GM12891 (cell line): Measurements from ENCODE around the gene MAN1A1.

Source experiments
- DNase-seq: peaks from one replicate; pipeline ENCODE4 v3.0.0; 2011; ENCODE audit warnings: low spot score; ENCODE audit not compliant: insufficient read length
- FAIRE-seq: peaks from 2 replicates; lab custom pipeline; 2011; peaks lifted over from hg19 to GRCh38; lab: Jason Lieb, UNC
- PAX5 ChIP-seq: IDR thresholded peaks from 2 replicates; pipeline ENCODE4 v1.6.1; 2011; ENCODE audit warnings: low read length, moderate library complexity, mild to moderate bottlenecking; ENCODE audit not compliant: insufficient read depth, severe bottlenecking
- POLR2A ChIP-seq: IDR thresholded peaks from 2 replicates; pipeline ENCODE4 v1.6.1; 2011; ENCODE audit warnings: low read depth, low read length, control low read depth
- POLR2AphosphoS5 ChIP-seq: IDR thresholded peaks from 2 replicates; pipeline ENCODE4 v1.6.1; 2011; ENCODE audit warnings: low read depth, low read length, control low read depth
- POU2F2 ChIP-seq: IDR thresholded peaks from 2 replicates; pipeline ENCODE4 v1.6.1; 2011; ENCODE audit warnings: low read depth, mild to moderate bottlenecking, control low read depth, low read length, moderate library complexity
- SPI1 ChIP-seq: IDR thresholded peaks from 2 replicates; pipeline ENCODE4 v1.6.1; 2011; ENCODE audit warnings: low read depth, low read length, control low read depth
- TAF1 ChIP-seq: IDR thresholded peaks from 2 replicates; pipeline ENCODE4 v1.6.1; 2011; ENCODE audit warnings: low read depth, low read length, control low read depth

The MAN1A1 gene

DNA sequence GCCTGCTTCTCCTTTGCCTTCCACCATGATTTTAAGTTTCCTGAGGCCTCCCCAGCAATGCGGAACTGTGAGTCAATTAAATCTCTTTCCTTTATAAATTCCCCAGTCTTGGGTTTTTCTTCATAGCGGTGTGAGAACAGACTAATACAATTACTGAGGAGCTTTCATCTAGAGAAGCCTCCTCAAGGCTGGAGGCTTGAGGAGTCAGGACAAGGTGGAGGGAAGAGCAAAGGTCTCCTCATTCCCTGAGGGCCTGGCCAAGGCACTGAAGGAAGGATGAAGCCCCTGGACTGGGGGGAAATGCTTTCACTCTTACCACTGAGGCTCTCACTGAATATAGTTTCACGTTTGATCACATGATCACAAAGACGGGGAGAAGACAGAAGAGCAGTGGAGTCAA, 118.2 kb downstream of the MAN1A1 start:
- no peak for FAIRE-seq
- DNase-seq: no peak
- TF ChIP-seq POLR2A: no peak
- TF ChIP-seq SPI1: no peak
- no peak for TF ChIP-seq POLR2AphosphoS5
- TF ChIP-seq PAX5: no peak
- no peak for TF ChIP-seq POU2F2
- TF ChIP-seq TAF1: no peak

DNA sequence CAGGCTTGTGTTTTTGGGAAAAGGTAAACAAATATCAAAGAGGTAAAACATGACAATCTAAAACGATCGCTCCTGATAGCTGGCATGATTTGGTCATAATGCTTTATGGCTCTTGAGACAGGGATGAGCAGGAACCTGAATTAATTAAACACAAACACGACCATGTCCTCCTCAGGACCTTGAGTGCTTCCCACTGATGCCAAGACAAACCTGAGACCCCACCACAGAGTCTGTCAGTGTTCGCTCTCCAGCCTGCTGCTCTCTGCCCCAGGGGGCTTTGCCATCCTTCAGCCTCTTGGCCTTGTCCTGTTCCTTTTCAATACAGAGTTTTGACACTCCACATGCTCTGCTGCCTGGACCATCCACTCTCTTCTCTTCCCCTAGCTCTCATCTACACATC, 119.4 kb downstream of the MAN1A1 start:
- TF ChIP-seq POLR2A (no peak), POU2F2 (no peak), POLR2AphosphoS5 (no peak), TAF1 (no peak), SPI1 (no peak), PAX5 (no peak)
- FAIRE-seq: no peak
- DNase-seq: no peak

DNA sequence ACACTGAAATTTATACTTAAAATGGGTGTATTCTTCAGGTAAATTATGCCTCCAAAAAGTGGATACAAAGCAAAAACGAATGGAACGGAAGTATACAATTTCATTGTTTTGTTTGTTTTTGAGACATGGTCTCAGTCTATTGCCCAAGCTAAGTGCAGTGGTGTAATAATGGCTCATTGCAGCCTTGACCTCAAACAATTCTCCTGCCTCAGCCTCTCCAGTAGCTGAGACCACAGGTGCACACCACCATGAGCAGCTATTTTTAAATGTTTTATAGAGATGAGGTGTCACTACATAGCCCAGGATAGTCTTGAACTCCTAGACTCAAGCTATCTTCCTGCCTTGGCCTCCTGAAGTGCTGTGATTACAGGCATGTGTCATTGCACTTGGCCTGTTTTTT, 122.2 kb downstream of the MAN1A1 start:
- no peak for FAIRE-seq
- TF ChIP-seq POU2F2 (no peak), POLR2AphosphoS5 (no peak), SPI1 (no peak), TAF1 (no peak), POLR2A (no peak), PAX5 (no peak)
- DNase-seq: no peak

DNA sequence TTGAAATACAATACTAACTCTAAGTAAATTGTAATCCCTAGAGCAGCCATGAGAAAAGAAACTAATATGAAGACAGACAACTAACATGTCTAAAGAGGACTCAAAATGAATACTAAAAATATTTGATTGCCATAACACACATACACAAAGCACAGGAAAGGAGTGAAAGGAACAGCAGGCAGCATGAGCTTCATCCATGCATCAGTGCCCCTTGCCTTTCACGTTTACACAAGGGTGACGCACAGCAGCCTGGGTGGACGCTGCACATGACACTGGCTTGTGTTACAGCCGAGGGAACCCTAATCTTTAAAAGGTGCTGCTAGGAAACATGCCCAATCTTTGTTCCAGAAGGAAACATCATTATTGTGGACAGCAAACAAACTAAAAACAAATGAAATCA, 123.5 kb downstream of the MAN1A1 start:
- DNase-seq (no peak), FAIRE-seq (no peak)
- TF ChIP-seq POLR2A: no peak
- no peak for TF ChIP-seq PAX5
- TF ChIP-seq TAF1: no peak
- TF ChIP-seq SPI1: no peak
- TF ChIP-seq POLR2AphosphoS5: no peak
- TF ChIP-seq POU2F2: no peak

DNA sequence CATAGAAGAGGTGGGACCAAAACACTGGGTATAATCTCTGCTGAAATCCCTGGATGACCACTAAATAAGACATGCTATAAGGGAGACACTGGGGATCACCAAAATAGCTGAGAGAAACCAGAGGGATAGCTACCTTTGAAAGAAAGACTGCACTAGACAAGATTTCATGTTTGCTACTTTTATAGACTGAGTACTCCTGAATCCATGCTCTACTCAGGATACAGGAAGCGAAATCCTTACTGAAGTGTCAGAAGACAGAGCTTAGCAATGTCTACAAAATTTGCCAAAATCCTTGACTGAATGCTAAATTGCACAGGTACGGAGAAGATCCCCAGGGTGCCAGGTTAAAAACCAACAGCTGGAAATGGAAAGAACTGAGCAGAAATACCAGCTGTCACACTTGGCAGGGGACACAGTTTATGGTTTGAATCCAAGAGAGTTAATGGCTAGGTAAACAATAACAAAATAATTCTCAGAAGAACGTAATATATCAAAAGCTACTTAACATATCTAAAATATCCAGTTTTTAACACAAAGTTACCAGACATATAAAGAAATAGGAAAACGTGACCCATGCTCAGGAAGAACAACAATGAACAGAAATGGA, 125.4 kb downstream of the MAN1A1 start:
- FAIRE-seq (no peak), DNase-seq (no peak)
- TF ChIP-seq TAF1 (no peak), SPI1 (no peak), POLR2AphosphoS5 (no peak), PAX5 (no peak), POU2F2 (no peak), POLR2A (no peak)

DNA sequence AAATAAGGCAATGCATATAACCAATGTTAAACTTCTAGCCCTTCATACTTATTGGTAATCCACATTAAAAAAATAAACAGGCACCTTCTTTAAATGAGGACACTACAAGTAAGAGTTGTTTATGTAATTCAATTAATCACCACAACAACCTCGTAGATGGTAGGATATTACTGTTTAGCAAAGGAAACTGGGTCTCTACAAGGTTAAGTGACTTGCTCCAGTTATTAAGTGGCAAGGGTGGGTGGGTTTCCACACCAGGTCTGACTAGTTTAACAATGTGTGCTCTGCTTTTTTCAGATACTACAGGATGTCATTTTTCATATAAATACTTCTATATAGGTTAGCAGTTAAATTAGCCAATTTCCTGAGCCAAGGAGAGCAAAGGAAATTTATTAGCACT, 129.1 kb downstream of the MAN1A1 start:
- no peak for DNase-seq
- no peak for TF ChIP-seq TAF1
- no peak for TF ChIP-seq PAX5
- no peak for TF ChIP-seq SPI1
- FAIRE-seq: peak; percentile 5

DNA sequence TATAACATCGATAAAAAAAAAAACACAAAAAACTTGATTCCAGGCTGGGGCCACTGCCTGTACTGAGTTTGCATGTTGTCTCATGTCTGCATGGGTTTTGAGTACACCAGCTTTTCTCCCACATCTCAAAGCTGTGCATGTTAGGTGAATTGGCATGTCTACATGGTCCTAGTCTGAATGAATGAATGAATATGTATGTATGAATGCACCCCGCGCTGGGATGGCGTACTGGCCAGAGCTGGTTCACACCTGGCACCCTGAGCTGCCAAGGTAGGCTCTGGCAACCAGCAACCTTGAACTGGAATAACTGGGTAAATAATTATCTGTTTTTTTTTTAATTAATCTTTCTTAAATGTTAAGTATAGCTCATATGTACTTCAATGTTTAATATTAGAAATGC, 131.0 kb downstream of the MAN1A1 start:
- DNase-seq (no peak), FAIRE-seq (no peak)
- TF ChIP-seq SPI1 (no peak), POU2F2 (no peak)

DNA sequence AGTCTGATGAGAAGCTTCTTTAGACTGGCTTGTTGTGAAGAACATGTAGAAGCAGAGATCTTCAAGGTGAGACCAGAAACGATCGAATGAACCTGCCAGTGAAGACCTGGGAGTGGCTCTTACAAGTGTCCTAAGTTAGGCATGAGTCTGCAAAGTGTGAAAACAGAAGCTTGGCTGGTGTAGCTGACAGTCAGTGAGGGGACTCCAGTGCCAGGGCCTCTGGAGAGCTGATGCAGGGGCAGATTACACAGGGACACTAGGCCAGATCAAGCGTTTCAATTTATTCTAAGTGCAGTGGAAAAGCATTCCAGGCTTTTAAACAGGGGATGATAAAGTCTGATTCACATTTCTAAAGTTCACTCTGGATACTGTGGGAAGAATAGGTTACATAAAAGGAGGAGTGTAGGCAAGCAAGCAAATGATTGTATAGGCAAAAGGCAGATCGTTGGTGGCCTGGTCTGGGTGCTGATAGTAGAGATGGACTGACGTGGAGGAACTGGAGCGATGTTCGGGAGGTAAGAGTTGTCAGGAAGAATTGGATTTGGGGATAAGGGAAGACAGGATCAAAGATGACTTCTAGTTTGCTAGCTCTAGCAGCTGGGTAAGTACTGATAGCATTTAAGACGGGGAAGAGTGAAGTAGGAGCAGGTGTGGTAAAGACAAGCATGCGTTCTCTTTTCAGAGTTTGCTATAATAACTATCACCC, 133.5 kb downstream of the MAN1A1 start:
- DNase-seq: no peak
- TF ChIP-seq SPI1 (no peak), POLR2AphosphoS5 (no peak), PAX5 (no peak), POLR2A (no peak), POU2F2 (no peak), TAF1 (no peak)
- FAIRE-seq: no peak

DNA sequence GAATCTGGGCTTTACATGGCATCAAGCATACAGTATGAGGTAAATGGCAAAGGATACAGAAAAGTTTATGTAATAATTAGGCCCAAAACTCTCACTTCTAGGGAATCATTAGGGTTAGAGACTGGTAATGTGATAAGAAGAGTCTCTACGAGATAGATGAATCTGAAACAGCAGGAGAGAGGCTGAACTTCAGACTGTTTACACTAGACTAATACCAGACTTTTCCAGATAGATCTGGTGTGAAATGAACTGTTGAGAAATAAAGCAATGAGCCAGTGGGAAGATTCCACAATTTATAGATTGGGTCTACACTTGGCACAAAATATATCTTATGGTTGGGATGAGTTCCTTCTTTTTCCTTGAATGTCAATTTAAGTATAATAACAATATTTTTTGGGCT, 134.3 kb downstream of the MAN1A1 start:
- no peak for TF ChIP-seq POU2F2
- no peak for TF ChIP-seq TAF1
- no peak for TF ChIP-seq SPI1
- no peak for TF ChIP-seq PAX5
- TF ChIP-seq POLR2AphosphoS5: no peak
- TF ChIP-seq POLR2A: no peak
- DNase-seq (no peak), FAIRE-seq (no peak)

DNA sequence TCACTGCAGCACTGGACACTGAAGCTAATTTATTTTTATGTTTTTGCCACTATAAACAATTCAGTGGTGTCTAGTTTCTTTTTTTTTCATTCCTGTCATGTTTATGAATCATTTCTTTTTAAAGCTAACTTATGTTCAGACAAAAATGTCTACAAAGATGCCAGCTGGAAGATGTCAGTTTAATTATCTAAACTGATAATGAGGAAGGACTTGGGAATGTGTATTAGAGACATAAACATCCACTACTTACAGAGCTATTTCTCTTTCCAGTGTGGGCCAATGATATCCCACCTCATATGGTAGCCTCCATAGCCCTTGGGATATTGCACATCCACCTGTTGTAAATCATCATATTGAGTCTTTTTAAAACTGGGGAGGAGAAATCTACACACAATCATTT, 139.0 kb downstream of the MAN1A1 start:
- TF ChIP-seq SPI1: no peak
- no peak for TF ChIP-seq POLR2AphosphoS5
- no peak for TF ChIP-seq POU2F2
- no peak for TF ChIP-seq POLR2A
- no peak for TF ChIP-seq PAX5
- no peak for TF ChIP-seq TAF1
- FAIRE-seq (no peak), DNase-seq (no peak)
